Endothelial cell of umbilical vein (primary cell): ENCODE measurements around the gene STXBP5.

ENCODE experiments used
- CTCF ChIP-seq, 2 donors: IDR thresholded peaks; 1 replicate in 1 of 2; 2 replicates in 1 of 2; pipeline ENCODE4 v1.5.1; 2011; ENCODE audit warnings: low read length in 2 of 2, mild to moderate bottlenecking in 2 of 2, moderate library complexity in 2 of 2, control low read depth in 1 of 2, inconsistent platforms in 1 of 2, low read depth in 1 of 2; ENCODE audit not compliant: insufficient read depth in 1 of 2; ENCODE audit errors: extremely low read depth in 1 of 2
- EZH2 ChIP-seq: IDR thresholded peaks from 2 replicates; pipeline ENCODE4 v1.6.1; 2012; ENCODE audit warnings: borderline replicate concordance, low read depth, mild to moderate bottlenecking, moderate library complexity, low read length, inconsistent platforms; ENCODE audit not compliant: severe bottlenecking
- JUN ChIP-seq: IDR thresholded peaks from 2 replicates; pipeline ENCODE4 v1.6.1; 2011; ENCODE audit warnings: borderline replicate concordance, low read depth; ENCODE audit not compliant: insufficient read length, insufficient read depth
- MAX ChIP-seq: IDR thresholded peaks from 2 replicates; pipeline ENCODE4 v1.6.1; 2011; ENCODE audit not compliant: insufficient read depth, insufficient read length
- POLR2A ChIP-seq: IDR thresholded peaks from 2 replicates; pipeline ENCODE4 v1.6.1; 2012; ENCODE audit warnings: low read depth, mild to moderate bottlenecking, control low read depth, low read length

DNA sequence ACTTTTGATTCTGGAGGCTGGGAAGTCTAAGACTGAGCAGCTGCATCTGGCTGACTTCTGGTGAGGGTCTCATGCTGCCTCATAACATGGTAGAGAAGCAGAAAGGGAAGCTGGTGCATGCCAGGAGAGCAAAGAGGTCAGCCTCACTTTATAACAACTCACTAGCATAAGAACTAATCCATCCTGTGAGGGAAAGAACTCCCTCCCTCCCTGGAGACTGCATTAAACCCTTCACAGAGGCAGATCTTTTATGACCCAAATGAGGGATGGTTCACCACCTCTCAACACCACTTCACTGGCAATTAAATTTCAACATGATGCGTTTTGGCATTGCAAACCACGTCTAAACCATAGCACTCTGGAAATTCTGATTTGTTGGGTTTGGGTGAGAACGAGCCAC lies 33.9 kb downstream of the STXBP5 start:
- TF ChIP-seq CTCF (IDR thresholded peaks at IDR 0.05; ENCODE audit: extremely low read depth in 1 of 2, insufficient read depth in 1 of 2, low read depth in 1 of 2, low read length in 2 of 2) (no peak), MAX (no peak), EZH2 (no peak), POLR2A (no peak), JUN (no peak)
